GM12872 (cell line): Measurements from ENCODE around the gene CAMK1G.
A peak's percentile ranks its signal among the peaks of the same experiment; 100 is the strongest.

ENCODE experiments used
- CTCF ChIP-seq: IDR thresholded peaks from 3 replicates; pipeline ENCODE4 v1.5.1; 2011; ENCODE audit warnings: low read depth, mild to moderate bottlenecking, low read length, moderate library complexity; ENCODE audit not compliant: insufficient read depth

CAMK1G gene

GRCh38 chr1:209598227-209598626 lies 14.7 kb downstream of the CAMK1G start:
- no peak for TF ChIP-seq CTCF

GRCh38 chr1:209600541-209600940 lies 17.0 kb downstream of the CAMK1G start:
- TF ChIP-seq CTCF: no peak

GRCh38 chr1:209601809-209602657 lies 18.5 kb downstream of the CAMK1G start:
- peak; percentile 80 for TF ChIP-seq CTCF

DNA sequence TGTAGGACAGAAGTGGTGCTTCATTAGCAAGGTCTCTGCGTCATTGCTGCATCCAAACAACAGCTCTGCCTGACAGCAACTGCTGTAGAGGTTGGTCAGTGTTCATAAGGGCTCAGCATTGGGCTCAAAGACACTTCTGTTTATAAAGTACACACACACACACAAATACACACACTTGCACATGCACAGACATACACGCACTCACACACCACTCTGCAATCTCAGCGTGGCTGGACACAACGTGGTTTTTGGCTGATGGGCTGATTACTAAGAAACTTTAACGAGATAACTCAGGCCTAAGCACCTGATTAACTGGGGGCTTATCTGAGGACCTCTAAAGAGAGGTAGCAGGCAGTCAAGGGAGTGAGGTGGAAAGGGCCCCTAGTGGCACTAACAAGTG lies 20.4 kb downstream of the CAMK1G start:
- TF ChIP-seq CTCF: no peak

DNA sequence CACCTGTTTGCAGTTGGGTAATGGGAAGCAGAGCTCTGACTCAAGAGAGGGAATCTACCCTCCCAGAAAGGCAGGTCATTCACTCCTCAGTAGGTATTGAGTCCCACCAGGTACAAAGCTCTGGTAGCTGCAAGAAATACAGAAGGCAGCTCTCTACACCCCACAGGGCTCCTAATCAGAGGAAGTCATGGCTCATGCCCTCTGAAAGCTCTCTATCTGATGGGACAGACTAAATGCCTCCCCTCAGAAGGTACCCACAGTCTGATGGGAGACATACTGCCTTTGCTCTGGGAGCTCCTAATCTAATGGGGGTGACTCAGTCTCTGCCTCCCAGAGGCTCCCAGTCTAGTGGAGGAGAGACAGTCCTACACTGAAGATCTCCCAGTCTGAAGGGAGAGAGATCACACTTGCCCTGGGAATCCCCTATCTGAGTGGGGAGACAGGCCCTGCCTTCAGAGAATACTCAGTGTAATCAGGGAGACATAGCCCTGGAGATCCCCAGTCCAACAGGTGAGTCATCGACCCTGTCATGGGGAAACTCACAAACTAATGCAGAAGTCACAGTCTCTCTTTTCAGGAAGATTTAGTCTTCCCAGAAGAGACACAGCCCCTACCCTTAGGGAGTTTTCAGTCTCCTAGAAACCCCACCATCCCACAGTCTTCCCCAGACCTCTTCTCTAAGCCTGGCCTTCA lies 23.7 kb downstream of the CAMK1G start:
- TF ChIP-seq CTCF: no peak

- no peak for TF ChIP-seq CTCF
These were observed 24.3 kb downstream of the CAMK1G start for GRCh38 chr1:209607795-209608178.

GRCh38 chr1:209609041-209609790 lies 25.7 kb downstream of the CAMK1G start:
- no peak for TF ChIP-seq CTCF
